ENCODE data around the gene CD109.
A peak's percentile ranks its signal among the peaks of the same experiment; 100 is the strongest.
"Not testable (repeated sequence)": the region's sequence is repeated elsewhere in the genome, so short reads cannot be mapped to it uniquely, and the experiment has no call there.

Gene CD109

DNA sequence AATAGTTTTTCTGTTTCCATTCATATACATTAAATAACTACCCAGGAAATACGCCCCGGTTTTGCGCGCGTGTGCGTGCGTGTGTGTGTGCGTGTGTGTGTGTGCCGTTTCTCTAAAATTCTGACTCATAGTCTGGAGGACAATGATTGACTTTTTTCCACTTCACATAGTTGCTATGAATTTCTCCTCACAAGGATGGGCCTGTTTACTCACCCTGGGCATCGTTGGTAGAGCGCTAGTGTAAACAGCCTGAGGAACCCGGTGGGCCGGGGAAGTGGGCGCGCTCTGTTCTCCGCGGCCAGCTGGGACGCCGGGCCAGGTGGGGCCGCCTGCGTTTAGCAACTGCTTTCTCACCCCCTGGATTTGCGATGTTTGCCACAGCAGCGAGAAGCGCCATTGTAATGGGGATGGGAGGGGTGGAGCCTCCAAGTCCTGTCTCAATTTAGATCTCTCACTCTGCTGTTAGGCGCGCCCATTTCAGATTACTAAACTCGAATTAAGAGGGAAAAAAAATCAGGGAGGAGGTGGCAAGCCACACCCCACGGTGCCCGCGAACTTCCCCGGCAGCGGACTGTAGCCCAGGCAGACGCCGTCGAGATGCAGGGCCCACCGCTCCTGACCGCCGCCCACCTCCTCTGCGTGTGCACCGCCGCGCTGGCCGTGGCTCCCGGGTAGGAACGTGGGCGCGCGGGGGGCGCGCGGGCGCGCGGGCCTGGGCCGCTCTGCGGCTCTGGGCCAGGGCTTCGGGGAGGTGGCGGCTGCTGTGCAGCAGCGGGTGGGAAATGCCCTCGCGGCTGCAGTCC is at the start of gene CD109:
Gene CD109 (plus strand): TSS at position 585 of the 803 bp plus-strand sequence. CDS start 13 bp downstream, at position 598.
- DNase-seq, result peak; percentile 59

DNA sequence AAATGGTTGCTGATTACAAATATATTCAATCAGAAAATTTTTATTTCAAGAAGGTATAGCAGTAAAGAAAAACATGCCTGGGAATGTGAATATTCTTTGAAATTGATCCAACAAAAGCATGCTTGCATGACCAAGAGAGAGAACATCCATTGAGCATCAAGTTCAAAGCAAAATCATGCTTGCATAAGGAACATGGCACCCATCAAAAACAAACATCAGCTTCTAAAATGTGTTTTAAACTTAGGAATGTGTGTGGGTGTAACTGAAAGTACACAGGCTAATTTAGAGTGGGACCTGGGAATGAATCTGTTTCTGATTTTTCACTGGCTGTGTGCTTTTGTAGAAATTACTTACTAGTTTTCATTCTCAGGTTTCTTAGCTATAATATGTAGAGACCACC is 47.8 kb upstream of the CD109 start:
- DNase-seq, result no peak

DNA sequence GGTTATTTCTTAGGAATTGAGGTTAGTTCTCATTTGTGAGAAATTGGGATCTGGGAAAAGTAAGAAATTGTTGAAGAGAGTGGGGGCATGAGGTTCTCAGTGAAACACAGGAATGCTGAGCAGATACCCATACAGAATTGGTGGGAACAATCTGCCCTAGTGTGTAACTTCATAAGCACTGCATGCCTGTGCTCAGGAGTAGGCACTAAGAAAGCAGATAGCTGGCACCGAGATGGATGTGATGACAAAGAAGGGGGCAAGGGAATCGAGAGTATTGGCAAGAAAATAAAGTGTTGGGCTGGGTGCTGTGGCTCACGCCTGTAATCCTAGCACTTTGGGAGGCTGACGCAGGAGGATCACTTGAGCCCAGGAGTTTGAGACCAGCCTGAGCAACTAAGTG is 46.2 kb upstream of the CD109 start:
- DNase-seq, result no peak

DNA sequence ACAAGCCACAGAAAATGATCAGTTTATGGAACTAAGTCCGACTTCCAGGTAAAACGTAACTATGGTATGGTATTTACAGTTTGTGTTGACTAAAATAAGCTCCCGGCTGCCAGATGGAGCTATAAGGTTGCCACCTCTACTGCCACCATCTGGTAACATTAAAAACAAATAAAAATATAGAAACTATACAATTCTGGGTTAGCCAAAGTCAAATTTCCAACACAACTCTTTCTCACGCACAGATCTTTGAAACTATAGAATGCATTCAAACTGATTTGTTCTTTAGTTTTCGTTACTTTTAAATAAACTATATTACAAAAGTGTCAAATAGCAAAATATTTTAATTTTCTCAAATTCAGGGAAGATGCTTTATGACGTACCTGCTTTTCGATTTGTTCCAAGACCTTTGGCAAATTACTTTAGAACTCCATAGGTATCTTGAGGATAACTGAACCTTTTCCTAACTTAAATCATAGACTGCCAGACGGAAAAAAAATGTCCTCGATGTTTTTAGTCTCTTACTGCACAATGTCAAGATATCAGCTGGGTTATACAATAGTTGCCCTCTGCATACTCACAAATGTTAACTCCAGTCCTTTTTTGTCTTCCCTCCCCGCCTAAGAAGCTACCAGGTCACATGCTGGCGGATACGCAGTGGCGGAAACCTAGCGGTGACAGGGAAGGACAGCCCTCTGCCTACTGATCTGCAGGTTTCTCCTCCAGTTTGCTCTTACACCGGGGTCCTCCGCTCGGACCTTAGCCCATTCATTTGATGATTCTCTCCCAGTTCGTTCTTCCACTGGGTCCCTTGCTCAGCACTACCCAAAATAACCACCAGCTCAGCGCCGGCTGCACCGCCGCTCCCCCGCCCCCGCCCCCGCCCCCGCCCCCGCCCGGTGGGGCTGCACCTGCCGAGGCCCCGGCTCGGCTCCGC is 43.1 kb upstream of the CD109 start:
- peak; percentile 37 for DNase-seq

DNA sequence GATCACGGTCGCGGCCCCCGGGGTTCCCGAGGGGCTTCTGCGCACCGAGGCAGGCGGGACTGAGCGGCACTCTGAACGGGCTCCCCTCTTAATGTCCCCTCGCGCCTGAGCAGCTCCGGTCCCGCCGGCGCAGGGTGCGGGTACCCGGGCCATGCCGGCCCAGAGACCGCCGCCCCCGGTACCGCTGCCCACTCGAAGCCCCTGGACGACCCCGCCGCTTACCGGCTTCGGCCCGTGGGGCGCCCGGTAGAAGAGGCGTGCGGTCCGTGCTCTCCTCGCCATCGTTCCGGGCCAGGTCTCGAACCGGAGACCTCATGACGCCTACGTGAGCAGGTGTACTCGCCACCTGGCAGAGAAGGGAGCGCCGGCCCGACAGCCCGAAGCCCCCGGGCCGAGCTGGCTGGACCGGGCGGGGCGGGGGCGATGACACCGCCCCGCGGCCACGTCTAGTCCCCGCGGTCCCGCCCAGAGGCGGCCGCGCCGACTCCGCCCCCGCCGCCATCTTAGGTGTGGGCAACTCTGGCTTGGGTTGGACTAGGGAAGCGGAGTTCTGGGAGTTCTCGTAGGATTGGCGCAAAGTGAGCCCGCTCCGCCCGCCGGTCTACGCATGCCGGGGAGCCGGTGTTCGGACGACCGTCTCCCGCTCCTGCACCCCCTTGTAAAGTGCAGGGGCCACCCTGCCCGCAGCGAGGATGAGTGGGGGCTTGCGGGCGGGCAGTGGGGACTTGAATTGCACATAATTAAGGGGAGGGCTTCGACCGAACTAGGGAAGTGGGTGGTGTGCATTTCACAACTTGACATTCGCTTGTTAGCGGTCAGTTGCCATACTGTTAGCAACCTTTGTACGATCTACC is 42.2 kb upstream of the CD109 start, which contains the start of gene SLC17A5:
Gene SLC17A5 (minus strand): TSS at position 422 of the 854 bp plus-strand sequence. CDS start 106 bp downstream, at position 316.
- DNase-seq, result peak; percentile 81

DNA sequence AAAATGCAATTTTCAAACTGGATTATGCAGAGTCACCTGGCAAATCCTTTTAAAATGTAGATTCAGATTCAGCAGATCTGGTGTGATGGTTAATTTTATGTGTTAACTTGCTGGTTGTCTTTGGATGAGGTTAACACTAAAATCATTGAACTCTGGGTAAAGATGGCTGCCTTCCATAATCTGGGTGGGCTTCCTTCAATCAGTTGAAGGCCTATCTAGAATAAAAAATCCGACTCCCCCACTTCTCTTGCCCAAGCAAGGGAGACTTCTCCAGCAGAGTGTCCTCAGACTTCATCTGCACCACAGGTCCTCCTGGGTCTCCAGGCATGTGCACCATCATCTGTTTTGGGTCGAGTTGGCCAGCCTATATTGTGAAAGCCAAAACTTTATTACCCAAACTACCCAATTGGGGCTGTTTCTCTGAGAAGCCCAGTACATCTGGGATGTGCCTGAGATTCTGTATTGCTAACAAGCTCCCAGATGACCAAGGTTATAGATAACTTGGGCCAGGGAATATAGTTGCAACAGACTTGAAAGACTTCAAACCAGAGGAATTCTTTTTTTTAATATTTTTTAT is 40.6 kb upstream of the CD109 start:
- DNase-seq, result no peak

DNA sequence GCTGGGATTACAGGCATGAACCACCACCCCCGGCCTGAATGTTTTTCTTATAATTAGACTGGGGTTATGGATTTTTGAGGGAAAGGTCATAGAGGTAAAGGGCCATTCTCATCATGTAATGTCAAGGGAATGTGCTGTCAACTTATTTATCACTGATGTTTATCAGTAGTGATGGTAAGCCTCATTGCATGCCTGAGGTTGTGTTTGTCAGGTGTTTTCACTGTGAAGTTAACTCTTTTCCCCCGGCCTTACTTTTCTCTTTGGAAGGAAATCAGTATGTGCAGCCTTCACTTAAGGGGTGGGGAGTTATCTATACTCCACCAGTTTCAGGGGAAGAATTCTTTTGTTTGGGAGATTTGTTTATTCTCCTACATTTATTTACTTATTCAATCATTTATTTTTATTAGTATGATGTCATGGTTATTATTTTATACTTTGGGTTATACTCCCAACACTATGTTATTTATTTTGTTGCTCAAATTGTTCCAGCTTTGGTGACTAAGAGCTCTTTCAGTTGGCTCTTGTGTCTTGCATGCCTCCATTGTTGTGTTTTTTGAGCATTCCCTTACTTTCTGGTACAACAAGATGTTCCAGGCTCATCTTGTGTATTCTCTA is 39.4 kb upstream of the CD109 start:
- no peak for DNase-seq

DNA sequence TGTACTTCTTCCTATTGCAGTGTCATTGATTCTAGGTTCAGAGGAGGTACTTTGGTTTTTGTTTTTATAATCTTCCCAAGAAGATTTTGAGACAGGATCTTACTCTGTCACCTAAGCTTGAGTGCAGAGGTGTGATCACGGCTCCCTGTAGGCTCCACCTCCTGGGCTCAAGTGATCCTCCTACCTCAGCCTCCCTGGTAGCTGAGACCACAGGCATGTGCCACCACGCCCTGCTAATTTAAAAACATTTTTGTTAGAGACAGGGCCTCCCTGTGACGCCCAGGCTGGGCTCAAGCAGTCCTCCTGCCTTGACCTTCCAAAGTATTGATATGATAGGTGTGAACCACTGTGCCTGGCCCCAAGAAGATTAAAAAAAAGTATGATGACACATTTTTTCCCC is 38.8 kb upstream of the CD109 start:
- DNase-seq, result no peak

DNA sequence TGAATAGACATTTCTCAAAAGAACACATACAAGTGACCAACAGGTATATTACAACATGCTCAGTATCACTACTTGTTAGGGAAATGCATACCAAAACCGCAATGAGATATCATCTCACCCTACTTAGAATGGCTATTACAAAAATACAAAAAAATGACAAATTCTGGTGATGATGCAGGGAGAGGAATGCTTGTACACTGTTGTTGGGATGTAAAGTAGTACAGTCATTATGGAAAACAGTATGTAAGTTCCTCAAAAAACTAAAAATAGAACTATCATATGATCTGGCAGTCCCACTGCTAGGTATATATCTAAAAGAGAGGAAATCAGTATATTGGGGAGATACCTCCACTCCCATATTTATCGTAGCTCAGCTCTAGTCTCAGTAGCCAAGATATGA is 31.3 kb upstream of the CD109 start:
- no peak for DNase-seq

DNA sequence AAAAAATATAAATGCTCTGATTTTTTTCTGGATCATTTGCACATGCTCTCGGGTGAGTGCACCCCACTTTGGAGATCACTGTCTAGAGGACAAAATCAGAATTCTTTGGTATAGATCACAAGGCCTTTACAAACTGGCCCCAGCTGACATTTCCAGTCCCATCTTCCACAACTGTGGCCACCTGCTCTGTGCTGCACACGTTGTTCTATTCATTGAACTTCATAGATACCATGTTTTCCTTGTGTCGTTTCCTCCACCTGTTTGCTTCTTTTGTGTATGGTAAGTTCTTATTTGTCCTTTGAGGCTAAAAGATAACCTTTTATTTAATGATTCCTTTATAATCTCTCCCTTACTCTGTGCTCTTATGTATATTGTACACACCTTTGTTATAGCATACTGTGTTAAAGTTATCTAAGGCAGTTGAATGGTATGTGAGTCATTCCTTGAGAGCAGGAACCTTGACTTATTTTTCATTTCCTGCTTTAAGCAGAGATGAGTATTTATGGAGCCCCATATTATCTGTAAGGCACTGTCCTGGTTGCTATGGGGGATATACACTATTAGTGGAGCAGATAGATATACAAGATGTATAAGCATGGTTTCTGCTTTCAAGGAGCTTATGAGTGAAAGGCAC is 30.2 kb upstream of the CD109 start:
- no peak for DNase-seq

DNA sequence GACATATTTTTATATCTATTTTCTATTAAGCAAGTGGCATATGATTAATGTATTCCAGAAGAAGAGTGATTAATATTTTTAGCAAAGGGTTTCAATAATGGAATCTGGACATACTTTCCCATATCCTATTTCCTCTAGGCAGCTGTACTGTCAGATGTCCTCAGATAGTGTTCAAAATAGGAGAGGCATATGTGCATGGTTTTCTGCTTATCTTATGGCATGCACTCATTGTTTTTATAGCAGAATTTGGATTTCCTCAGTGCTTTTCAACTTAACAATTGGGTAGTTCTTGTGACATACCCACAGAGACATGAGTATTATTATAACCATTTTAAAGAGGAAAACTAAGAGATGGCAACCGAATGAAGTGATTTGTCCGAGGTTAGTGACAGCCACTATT is 29.6 kb upstream of the CD109 start:
- no peak for DNase-seq

DNA sequence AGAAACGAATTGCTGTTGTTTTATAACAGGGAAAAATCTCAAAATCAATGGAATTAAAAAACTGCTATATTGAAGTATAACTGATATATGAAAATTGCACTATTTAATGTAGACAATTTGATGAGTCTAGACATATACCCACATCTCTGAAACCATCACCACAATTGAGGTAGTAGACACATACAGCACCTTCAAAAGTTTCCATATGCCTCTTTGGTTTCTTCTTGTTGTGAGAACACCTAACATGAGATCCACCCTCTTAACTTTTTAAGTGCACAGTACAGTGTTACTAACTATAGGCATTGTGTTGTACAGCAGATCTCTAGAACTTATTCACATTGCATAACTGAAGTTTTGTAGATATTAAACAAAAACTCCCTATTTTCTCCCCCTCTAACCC is 28.2 kb upstream of the CD109 start:
- no peak for DNase-seq

DNA sequence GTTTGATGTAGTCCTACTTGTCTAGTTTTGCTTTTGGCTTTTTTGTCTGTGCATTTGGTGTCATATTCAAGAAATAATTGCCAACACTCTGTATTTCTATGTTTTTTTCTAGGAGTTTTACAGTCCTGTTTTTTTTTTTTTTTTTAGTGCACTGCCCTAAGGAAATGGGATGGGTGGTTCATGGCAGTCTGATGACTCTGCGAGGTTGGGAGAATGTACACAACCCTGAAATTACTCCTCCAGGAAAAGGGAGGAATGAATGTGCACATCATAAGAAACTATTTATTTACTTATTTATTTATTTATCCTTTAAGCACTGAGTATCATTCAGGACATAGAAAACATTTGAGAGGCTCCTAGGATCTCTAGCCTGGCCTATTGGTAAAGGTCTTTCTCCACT is 27.0 kb upstream of the CD109 start:
- no peak for DNase-seq

DNA sequence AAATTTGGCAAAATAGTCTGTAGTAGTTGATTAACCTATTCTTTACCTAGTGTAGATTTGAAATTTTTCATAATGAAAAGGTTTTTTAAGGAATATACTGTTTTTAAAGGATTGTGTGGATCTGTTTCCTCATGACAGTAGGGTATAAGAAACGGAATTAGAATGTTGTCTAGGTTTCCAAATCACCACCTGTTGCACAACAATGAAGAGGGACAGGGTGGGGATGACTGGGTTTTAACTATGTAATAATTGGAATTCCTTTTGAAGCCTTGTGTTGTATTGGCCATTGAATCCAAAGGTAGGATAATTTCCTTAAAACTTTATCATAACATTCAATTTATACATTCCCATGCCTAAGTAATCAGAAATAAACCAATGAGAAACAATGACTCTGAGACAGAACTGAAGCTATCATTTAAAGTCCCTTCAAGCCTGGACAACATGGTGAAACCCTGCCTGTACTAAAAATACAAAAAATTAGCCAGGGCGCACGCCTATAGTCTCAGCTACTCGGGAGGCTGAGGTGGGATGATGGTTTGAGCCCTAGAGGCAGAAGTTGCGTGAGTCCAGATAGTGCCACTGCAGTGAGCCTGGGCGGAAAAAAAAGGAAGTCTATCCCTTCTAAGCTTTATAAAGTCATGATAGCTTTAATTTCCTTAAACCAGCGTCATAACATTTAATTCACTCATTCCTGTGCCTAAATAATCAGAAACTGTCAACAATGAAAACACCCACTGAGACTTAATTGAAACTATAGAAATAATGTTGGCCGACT is 23.9 kb upstream of the CD109 start:
- no peak for DNase-seq

DNA sequence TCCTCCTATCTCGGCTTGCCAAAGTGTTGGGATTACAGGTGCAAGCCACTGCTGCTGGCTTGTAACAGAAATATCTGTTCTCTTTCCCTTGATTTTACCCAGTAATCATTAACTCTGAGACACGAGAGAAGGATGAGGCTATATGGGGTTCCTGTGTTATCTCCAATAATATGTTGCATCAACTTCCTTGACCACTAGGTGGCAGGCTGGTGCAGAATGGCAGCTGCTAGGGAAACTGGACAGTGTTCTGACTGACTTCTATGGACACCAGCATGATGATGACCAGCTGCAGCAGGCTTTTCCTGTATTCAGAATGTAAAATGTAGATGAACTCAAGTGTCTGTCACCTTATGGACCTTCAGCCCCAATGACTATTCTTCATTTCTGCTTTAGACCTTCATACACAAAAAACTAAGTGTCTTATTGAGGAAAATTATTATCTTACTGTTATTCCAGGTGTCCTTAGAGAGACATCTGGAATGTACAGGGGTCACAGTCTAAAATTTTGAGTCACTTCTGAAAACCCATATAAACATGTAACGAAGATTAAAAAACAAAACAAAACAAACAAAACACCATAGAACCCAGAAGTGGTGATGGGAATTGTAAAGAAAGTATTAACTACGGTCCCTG is 20.4 kb upstream of the CD109 start:
- DNase-seq, result peak; percentile 70

DNA sequence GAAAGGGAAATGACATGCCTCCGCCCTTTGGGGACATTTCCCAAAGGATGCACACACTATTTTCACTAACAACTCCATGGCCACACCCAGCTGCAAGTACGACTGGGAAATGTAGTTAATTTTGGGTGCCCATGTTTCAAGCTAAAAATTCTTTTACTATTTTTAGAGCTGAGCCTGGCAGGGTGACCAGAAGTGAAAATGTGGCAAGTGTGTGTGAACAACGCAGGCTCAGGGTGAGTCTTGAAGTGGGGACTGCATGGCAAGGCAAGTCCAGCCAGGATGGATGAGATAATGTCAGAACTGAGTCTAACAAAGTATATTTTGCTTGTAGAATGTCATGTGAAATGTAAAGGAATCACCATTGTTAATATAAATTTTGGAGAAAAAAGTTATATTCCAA is 17.0 kb upstream of the CD109 start:
- DNase-seq, result no peak

DNA sequence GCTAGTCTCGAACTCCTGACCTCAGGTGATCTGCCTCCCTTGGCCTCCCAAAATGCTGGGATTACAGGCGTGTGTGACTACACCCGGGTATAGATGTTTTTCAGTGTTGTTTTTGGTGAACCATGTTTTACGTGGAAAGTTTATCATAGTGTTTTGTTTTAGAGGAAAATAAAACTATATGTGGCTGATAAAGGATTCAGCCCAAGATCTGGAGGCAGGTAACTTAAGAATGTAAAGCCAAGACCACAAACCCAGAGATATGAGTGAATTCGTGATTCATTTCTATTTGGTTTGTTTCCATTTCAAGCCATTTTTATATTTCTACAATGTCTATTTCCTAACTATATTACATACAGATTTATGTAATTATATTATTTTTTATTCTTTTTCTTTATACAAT is 16.2 kb upstream of the CD109 start:
- not testable (repeated sequence) for DNase-seq

DNA sequence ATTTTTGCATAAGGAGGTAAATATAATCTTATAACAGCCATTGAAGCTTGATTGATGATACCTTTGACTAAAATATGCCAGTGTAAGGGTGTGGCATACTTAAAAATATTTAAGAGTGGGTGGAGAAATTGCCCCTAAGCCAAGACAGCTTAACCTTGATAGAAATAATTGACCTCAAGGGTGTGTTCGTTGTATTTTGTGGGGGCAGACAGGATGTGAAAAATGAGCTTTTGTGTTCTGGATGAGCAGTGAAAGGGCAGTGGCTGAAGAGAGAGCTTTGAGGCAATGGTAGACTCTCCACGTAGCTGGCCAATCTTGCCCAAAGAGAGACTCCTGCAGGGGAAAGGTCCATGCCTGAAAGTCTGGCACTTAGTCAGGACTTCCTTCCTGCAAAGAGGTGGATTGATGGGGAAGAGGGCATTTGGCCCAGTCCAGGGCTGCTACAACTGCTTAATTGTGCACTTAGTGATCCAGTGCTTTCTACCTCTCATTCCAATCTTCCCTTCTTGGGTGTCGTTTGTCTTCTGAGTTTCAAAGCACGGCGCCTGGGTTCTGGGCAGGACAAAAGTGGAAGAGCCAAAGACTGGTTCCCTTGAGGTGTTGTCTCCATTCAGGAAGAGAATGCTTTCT is 15.6 kb upstream of the CD109 start:
- no peak for DNase-seq

DNA sequence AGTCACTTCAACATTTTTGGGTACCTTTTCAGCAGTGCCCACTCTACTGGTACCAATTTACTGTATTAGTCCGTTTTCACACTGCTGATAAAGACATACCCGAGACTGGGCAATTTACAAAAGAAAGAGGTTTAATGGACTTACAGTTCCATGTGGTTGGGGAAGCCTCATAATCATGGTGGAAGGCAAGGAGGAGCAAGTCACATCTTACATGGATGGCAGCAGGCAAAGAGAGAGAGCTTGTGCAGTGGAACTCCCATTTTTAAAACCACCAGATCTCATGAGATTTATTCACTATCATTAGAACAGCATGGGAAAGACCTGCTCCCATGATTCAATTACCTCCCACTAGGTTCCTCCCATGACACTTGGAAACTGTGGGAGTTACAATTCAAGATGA is 12.4 kb upstream of the CD109 start:
- DNase-seq, result not testable (repeated sequence)

DNA sequence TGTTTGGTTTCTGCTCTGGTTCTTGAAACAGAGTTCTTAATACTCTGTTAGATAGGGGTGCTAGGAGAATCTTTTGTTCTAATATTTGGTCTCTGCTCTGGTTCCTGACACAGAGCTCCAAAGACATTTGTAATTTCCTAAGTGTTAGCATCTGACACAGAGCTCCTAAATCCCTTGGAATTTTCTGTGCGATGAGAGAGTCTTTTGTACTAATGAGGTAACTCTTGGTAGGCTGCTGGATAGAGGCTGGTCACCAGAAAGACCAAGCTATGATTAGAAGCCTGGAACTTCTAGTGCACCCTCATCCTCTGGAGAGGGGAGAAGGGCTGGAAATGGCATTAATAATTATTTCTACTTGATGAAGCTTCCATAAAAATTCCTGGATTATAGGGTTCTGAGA is 7.7 kb upstream of the CD109 start:
- no peak for DNase-seq

Measured in activated T-cell treated with anti-CD3 and anti-CD28 coated beads for 4 hours (primary cell).